ENCODE measurements around the gene CAMK2B. TPM values are rescaled to one million over a fixed set of nuclear protein-coding genes. Genes with fewer than 3 reads are reported as not detected.

Gene CAMK2B
- total and polyA plus RNA-seq, 2 of the 13 experiments (the other 11 are each of a cell fraction or from before 2014, with no cell fraction given) = 0.27 to 0.48 TPM

DNA sequence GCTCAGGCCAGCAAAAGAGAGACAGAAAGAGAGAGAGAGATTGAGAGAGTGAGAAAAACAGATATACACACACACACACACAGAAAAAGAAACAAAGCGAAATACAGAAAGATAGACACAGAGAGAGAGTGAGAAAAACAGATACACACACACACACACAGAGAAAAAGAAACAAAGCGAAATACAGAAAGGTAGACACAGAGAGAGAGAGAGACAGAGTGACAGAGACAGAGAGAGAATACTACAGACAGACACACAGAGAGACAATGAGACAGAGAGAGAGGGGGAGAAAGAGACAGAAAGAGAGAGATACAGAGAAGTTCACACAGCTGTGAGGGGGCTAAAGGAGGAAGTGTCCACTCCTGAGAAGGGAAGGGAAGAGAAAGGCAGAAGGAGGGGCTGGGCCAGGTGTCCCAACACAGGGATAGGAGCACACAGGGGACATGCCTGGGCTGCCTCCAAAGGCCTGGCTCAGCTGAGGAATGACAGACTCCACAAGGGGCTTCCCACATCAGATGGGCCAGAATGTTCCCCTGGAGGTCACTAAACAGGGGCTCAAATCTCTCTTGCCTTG is 140.4 kb downstream of the CAMK2B start:
- H3K27ac ChIP-seq (ENCODE audit: extremely low read length, insufficient read depth, low read length) = no peak overlapping the region
- ChIA-PET CTCF (ENCODE audit: low intra/inter-chr PET ratio, low total read pairs) (no interaction called here), POLR2A (no interaction called here)
- H3K4me1 ChIP-seq (ENCODE audit: insufficient read depth, low read length) = peaks cover 8% of the 10 kb centered on the region; the same call in 1 of the 2 replicates
- H3K79me2 ChIP-seq (ENCODE audit: insufficient read depth, low read length) = no peaks in the 10 kb centered on the region
- no peaks in the 10 kb centered on the region for H3K36me3 ChIP-seq (replicated peaks in 1 of 2; ENCODE audit: control insufficient read depth in 1 of 2, insufficient read depth in 2 of 2, low read length in 2 of 2)
- no peaks in the 10 kb centered on the region for H4K20me1 ChIP-seq (ENCODE audit: insufficient read depth, low read length)
- no peak overlapping the region for H3K4me2 ChIP-seq (ENCODE audit: low read depth, low read length)
- in situ Hi-C loops (cut with HindIII; ENCODE audit: extremely low pct_ligation_motif_present, low pct_unique_long_range_greater_than_20kb) = no loop called here
- BruUV-seq (replicated peaks) = no TSS peak
- no peak overlapping the region for H3K4me3 ChIP-seq (replicated peaks in 1 of 3; ENCODE audit: insufficient read depth in 1 of 3, low read depth in 2 of 3, low read length in 3 of 3)
- H3K27me3 ChIP-seq (ENCODE audit: control insufficient read depth in 1 of 2, insufficient read depth in 2 of 2, low read length in 2 of 2) = peaks cover 2 to 17% of the 10 kb centered on the region in 2 experiments; a peak in 3 of 5 replicates
- DNase-seq (ENCODE audit: low spot score) (no peak), ATAC-seq (no peak; the same call in 2 of the 3 replicates), FAIRE-seq (no peak)
- H3K9ac ChIP-seq (ENCODE audit: insufficient read depth, low read depth, low read length) = no peak overlapping the region
- WGBS (ENCODE audit: low lambda C conversion rate) = 4% methylated on average over 2 of the region's 2 CpGs
- no peak overlapping the region for H2AFZ ChIP-seq (ENCODE audit: low read length)
- intact Hi-C loops (cut with micrococcal nuclease; ENCODE audit: unreplicated experiment) = loop anchor here (5.0 kb wide), 1 partner anchor 937 kb away; no protein-coding TSS in a partner anchor
- peaks cover 14% of the 10 kb centered on the region for H3K9me3 ChIP-seq (ENCODE audit: low read length)
- TF ChIP-seq ZNF430 (CRISPR knock-in tag; IDR thresholded peaks at IDR 0.05) = no peak
- no peak for TF ChIP-seq HIVEP1 (CRISPR knock-in tag; IDR thresholded peaks at IDR 0.05)
- no peak for TF ChIP-seq ZFP90 (CRISPR knock-in tag; IDR thresholded peaks at IDR 0.05; ENCODE audit: borderline replicate concordance)
- TF ChIP-seq PTBP1 (IDR thresholded peaks at IDR 0.05; ENCODE audit: low read depth, low read length, poor library complexity, severe bottlenecking) = no peak
- TF ChIP-seq, protein P1, sequence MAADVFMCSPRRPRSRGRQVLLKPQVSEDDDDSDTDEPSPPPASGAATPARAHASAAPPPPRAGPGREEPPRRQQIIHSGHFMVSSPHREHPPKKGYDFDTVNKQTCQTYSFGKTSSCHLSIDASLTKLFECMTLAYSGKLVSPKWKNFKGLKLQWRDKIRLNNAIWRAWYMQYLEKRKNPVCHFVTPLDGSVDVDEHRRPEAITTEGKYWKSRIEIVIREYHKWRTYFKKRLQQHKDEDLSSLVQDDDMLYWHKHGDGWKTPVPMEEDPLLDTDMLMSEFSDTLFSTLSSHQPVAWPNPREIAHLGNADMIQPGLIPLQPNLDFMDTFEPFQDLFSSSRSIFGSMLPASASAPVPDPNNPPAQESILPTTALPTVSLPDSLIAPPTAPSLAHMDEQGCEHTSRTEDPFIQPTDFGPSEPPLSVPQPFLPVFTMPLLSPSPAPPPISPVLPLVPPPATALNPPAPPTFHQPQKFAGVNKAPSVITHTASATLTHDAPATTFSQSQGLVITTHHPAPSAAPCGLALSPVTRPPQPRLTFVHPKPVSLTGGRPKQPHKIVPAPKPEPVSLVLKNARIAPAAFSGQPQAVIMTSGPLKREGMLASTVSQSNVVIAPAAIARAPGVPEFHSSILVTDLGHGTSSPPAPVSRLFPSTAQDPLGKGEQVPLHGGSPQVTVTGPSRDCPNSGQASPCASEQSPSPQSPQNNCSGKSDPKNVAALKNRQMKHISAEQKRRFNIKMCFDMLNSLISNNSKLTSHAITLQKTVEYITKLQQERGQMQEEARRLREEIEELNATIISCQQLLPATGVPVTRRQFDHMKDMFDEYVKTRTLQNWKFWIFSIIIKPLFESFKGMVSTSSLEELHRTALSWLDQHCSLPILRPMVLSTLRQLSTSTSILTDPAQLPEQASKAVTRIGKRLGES (CRISPR knock-in tag; IDR thresholded peaks at IDR 0.05; ENCODE audit: borderline replicate concordance) = no peak
- TF ChIP-seq KMT2B (CRISPR knock-in tag; IDR thresholded peaks at IDR 0.05) = no peak
- TF ChIP-seq ZNF33B (CRISPR knock-in tag; IDR thresholded peaks at IDR 0.05) = no peak
- TF ChIP-seq RARG (CRISPR knock-in tag; IDR thresholded peaks at IDR 0.05; ENCODE audit: low read depth) = no peak
- no peak for TF ChIP-seq CHD4 (IDR thresholded peaks at IDR 0.05; ENCODE audit: borderline replicate concordance, low read length)
- no peak for TF ChIP-seq ZNF138 (CRISPR knock-in tag; IDR thresholded peaks at IDR 0.05; ENCODE audit: low read depth)
- no peak for TF ChIP-seq IRF2 (CRISPR knock-in tag; IDR thresholded peaks at IDR 0.05)
- no peak for TF ChIP-seq TBX2 (CRISPR knock-in tag; IDR thresholded peaks at IDR 0.05; ENCODE audit: borderline replicate concordance)
- no peak for TF ChIP-seq ZBTB8A (CRISPR knock-in tag; IDR thresholded peaks at IDR 0.05; ENCODE audit: borderline replicate concordance, low read depth)
- TF ChIP-seq TBX3 (IDR thresholded peaks at IDR 0.05; ENCODE audit: borderline replicate concordance) = no peak
- TF ChIP-seq ZNF232 (CRISPR knock-in tag; IDR thresholded peaks at IDR 0.05; ENCODE audit: borderline replicate concordance) = no peak
- no peak for TF ChIP-seq ZBTB7A (CRISPR knock-in tag; IDR thresholded peaks at IDR 0.05)
- no peak for TF ChIP-seq SAFB2 (CRISPR knock-in tag; IDR thresholded peaks at IDR 0.05; ENCODE audit: borderline replicate concordance, low read depth)
- no peak for TF ChIP-seq ZNF101 (CRISPR knock-in tag; IDR thresholded peaks at IDR 0.05; ENCODE audit: borderline replicate concordance, low read depth)
- TF ChIP-seq SP1 (IDR thresholded peaks at IDR 0.05) = no peak
- no peak for TF ChIP-seq SP1 (CRISPR knock-in tag; IDR thresholded peaks at IDR 0.05)
